Urothelium cell line (cell line): ENCODE results near the gene DNAH8.

Experiments
- DNase-seq: peaks from one replicate; pipeline ENCODE4 v3.0.0; 2011; ENCODE audit warnings: low spot score, mixed read lengths
- FAIRE-seq: peaks from 2 replicates; lab custom pipeline; 2011; peaks lifted over from hg19 to GRCh38; lab: Jason Lieb, UNC

DNAH8 gene

DNA sequence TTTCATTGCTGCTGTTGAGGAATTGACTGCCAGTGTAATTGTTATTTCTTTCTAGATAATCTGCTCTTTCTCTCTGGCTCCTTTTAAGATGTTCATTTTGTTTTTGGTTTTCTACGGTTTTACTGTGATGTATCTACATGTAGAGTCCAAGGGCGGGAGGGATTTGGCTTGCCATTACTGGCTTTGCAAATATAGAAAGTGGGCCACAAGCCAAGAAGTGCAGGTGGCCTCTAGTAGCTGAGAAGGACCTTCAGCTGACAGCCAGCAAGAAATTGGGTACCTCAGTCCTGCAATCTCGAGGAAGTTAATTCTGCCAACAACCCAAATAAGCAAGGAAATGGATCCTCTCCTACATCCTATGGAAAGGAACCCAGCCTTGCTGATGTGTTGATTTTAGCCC lies 290.7 kb downstream of the DNAH8 start:
- no peak for FAIRE-seq
- no peak for DNase-seq

- DNase-seq, result no peak
- FAIRE-seq, result no peak
Measured at GRCh38 chr6:39007575-39007974, 292.5 kb downstream of the DNAH8 start.

GRCh38 chr6:39008737-39009136 lies 293.6 kb downstream of the DNAH8 start:
- FAIRE-seq (no peak), DNase-seq (no peak)

GRCh38 chr6:39009476-39009875 lies 294.4 kb downstream of the DNAH8 start:
- FAIRE-seq (no peak), DNase-seq (no peak)

GRCh38 chr6:39016839-39017546 lies 301.9 kb downstream of the DNAH8 start:
- FAIRE-seq (no peak), DNase-seq (no peak)

DNA sequence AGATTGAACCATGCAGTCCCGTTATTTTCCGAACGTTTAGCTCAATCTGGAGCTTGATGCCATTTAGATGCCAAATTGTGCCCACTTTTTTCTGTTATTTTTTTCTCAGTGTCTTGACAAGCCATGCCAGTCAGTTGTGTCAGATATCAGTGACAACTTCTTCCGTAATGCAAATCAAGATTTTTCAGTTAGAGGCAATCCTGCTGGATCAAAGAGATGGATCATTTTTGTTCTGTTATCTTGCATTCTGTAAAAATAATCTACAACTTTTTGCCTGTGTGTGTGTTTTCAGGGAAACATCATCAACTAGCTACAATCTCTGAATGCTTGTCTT lies 302.4 kb downstream of the DNAH8 start:
- FAIRE-seq, result no peak
- DNase-seq, result no peak

DNA sequence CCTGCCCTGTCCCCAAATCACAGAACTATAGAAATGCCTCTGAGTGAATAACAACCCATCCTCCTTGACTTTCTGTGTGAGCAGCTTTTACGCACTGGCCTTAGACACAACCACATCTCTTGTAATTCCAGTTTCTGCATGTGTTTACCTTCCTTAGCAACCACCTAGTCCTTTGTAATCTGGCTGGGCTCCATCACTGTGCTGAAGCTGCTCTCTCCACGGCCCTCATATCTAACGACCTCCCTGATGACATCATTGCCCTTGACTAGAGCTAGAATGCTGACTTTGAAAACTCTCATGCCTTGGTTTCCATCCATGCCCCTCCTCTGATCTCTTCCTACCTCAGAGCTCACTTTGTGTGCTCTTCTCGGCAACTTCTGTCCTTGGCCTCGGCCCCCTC lies 303.0 kb downstream of the DNAH8 start:
- no peak for FAIRE-seq
- no peak for DNase-seq

- FAIRE-seq, result no peak
- no peak for DNase-seq
Measured at GRCh38 chr6:39020136-39020535, 305.0 kb downstream of the DNAH8 start.

- DNase-seq (no peak), FAIRE-seq (no peak)
Measured at GRCh38 chr6:39021041-39021440, 305.9 kb downstream of the DNAH8 start.

GRCh38 chr6:39021779-39022178 lies 306.7 kb downstream of the DNAH8 start:
- DNase-seq, result no peak
- no peak for FAIRE-seq

DNA sequence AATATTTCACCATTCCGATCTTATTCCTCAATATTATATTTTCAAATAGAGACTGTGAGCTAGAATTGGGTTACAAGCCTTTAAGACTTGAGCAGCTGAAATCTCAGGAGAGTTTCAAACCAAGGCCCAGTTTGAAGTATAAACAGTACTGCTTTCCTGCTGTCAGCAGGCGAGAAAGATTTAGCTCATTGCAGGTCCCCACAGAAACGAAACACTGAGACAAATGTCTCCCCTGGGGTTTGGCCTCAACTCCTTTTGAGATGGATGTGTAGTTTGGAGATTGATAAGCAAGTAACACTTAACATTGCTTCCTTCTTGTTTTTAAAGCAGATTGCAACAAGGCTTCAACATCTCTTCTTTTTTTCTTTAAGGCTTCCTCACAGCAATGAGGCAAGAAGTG lies 311.1 kb downstream of the DNAH8 start:
- no peak for DNase-seq
- FAIRE-seq, result no peak

DNA sequence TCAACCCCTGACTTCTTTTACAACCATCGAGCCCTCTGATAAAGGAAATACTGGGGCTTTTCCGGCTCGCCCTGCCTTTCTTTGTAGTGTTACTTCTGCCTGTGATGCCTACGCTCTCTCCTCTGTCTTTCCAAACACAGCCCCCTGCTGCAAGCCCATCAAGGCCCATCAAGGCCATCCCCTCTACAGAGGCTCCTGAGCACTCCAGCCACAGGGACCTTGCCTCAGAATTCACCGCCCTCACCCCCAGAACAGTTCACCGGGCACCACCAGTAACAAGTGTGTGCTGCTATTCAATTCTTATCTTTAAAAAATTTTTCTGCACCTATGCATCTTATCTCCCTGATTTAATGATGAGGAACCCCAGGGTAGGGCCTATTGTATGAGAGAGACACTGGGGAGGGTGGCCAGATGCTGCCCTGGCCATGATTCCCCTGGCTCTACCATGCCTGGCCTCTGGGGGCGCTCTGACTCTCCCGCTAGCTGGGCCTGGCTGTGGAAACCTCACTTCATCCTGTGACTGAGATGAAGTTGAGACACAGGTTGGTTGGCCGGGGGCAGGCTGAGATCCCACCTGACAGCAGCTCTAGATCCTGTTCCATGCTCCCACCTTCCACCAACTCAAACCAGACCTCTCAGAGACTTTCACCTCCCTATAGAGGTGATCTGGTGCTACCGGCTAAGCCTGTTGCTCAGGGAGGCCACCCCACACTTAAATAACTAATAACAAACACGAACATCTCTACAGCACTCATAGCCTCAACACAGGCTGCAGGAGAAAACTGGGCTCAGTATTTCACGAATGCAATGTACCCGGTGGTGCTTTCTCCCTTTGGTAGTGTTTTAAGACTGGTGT lies 314.3 kb downstream of the DNAH8 start:
- FAIRE-seq, result no peak
- peak; percentile 36 for DNase-seq

GRCh38 chr6:39035681-39036080 lies 320.6 kb downstream of the DNAH8 start:
- FAIRE-seq, result no peak
- DNase-seq, result no peak

GRCh38 chr6:39037082-39037508 lies 322.0 kb downstream of the DNAH8 start:
- FAIRE-seq, result no peak

GRCh38 chr6:39037707-39038106 lies 322.6 kb downstream of the DNAH8 start:
- FAIRE-seq (no peak), DNase-seq (no peak)

More at GRCh38 chr6:39037082-39037508, 322.0 kb downstream of the DNAH8 start:
- DNase-seq, result no peak

- DNase-seq (no peak), FAIRE-seq (no peak)
Measured at GRCh38 chr6:39040080-39040673, 325.1 kb downstream of the DNAH8 start.

DNA sequence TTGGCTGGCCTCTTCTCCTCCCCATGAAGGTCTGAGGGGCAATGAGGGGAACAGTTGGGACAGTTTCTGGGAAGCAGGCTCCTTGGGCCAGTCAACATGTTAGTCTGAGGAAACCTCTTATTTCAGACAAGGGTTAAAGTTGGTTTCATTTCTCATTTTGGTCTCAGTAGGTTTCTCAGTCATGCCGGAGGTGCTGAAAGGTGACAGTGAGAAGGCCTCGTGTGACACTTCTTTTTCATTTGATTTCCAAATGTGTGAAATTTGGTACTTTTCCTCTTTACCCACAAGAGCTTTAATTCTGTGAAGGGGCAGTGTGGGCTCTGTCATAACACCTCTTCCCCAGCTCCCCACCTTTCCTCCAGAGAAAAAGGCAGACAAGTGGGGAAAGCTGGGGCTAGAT lies 326.0 kb downstream of the DNAH8 start:
- FAIRE-seq (no peak), DNase-seq (no peak)

- DNase-seq (no peak), FAIRE-seq (no peak)
Measured at GRCh38 chr6:39043776-39044175, 328.7 kb downstream of the DNAH8 start.

DNA sequence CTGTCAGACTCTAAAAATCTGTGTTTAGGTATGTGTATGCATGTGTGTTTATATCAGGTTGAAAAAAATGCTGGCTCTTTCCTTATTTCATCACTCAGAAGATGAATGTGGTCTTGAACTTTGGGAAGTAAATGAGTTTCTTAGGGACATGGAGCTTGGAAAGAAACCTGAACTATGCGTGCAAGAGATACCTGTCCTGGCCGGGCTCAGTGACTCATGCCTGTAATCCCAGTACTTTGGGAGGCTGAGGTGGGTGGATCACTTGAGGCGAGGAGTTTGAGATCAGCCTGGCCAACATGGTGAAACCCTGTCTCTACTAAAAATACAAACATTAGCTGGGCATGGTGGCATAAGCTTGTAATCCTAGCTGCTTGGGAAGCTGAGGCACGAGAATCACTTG lies 329.1 kb downstream of the DNAH8 start:
- no peak for DNase-seq
- FAIRE-seq, result no peak

DNA sequence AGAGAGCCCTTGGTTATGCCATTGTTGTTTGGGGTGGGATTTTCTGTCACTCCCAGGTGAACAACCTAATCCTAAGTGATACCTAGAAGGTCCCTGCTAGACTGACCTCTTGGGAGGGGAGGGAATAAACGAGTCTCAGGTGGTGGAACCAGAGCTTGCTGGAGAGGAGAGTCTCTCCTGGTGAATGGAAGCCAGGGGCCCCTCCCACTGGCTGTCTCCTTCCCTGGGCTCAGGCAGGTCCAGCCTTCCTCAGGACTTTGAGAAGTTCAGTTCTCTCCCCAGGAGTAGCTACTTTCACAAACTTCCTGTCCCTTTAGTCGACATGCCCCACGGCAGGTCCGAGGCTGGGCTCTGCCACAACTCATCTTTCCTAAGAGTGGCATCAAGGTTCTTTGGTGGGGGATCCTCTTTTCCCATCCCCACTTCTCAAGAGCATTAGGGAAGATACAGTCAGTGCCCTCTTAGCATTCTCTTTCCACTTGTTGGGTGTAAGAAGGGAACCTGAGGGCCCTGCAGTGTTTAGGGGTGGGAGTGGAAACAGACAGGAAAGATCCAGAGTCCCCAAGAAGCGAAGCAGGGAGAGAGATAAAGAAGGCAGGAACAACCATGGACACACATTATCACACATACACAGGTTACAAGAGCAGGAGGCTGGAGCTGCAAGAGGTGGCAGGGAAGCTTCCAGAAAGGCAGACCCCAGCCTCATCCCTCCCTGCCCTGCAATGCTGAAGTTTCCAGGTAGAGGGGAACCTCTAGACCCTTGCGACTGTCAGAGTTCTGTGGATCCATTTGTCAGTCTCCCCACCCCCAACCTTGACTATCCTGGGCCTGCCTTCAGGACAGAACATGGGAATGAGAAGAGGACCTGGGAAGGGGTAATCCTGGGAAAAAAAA lies 332.6 kb downstream of the DNAH8 start:
- no peak for FAIRE-seq
- DNase-seq, result no peak
